Adrenal gland (tissue), 12 donors: ENCODE data around the gene SNRK. TPM values are rescaled to one million over a fixed set of nuclear protein-coding genes. Genes with fewer than 3 reads are reported as not detected.

Source experiments
- DNase-seq, 7 donors: peaks; one replicate each; pipeline ENCODE4 v3.0.0-alpha.2; 2019 to 2020
- H3K27ac ChIP-seq, 5 donors: fragments of 200-600 bp; sonication (generic) in 4 of 5; 1 replicate in 3 of 5; 2 replicates in 2 of 5; pipeline versions ENCODE4 v1.5.1 to v1.8.0; 2016 to 2020; ENCODE audit warnings: mild to moderate bottlenecking in 1 of 5
- H3K27me3 ChIP-seq: fragments of 200-600 bp; 2 replicates; pipeline ENCODE4 v1.8.0; 2021
- H3K36me3 ChIP-seq, 2 donors: fragments of 200-600 bp; replicated peaks in 1 of 2; 1 replicate in 1 of 2; 2 replicates in 1 of 2; pipeline versions ENCODE4 v1.5.1 to v1.8.0; 2018 to 2022
- H3K4me1 ChIP-seq, 2 donors: fragments of 200-600 bp; replicated peaks in 1 of 2; 1 replicate in 1 of 2; 2 replicates in 1 of 2; pipeline versions ENCODE4 v1.5.1 to v1.8.0; 2018 to 2021
- H3K4me3 ChIP-seq, 4 donors: fragments of 200-600 bp; sonication (generic) in 3 of 4; one replicate each; pipeline ENCODE4 v1.5.1; 2016 to 2018
- H3K9me3 ChIP-seq, 3 donors: fragments of 200-600 bp; sonication (generic) in 1 of 3; replicated peaks in 1 of 3; 1 replicate in 2 of 3; 2 replicates in 1 of 3; pipeline versions ENCODE4 v1.5.1 to v1.8.0; 2016 to 2021
- CTCF ChIP-seq, 6 experiments: fragments of 450-650 bp in 4 of 6; fragments of 200-600 bp in 2 of 6; sonication (generic) in 1 of 6; IDR thresholded peaks; 1 replicate in 5 of 6; 2 replicates in 1 of 6; pipeline versions ENCODE4 v1.5.1 to v1.8.0; 2016 to 2021; ENCODE audit warnings: antibody characterized with exemption in 6 of 6, mild to moderate bottlenecking in 2 of 6, moderate library complexity in 1 of 6
- POLR2A ChIP-seq, 2 donors: fragments of 450-650 bp; IDR thresholded peaks; one replicate each; pipeline ENCODE4 v1.6.1; 2017; ENCODE audit warnings: antibody characterized with exemption in 2 of 2, mild to moderate bottlenecking in 2 of 2, moderate library complexity in 1 of 2
- WGBS, 4 donors: extraction: QIAGEN DNeasy Blood & Tissue Kit in 2 of 4; methylation state at CpG; one replicate each; pipeline versions ENCODE4 v1.1.5 to v1.1.7; 2013 to 2017; 5-methylcytosine and 5-hydroxymethylcytosine counted together
- intact Hi-C, 2 donors: fragments of 100-400 bp; cut with DNase I; formaldehyde crosslinking; loops; one replicate each; pipeline versions ENCODE4 v1.14.1 to v1.15.0; 2022 to 2023
- polyA plus RNA-seq, 3 donors: library from polyadenylated mRNA; stranded (reverse); fragments of 200-250 nt in 2 of 3; fragments of 350-450 nt in 1 of 3; fragmentation: Illumina TruSeq in 1 of 3; extraction: RNeasy Lipid Tissue Mini Kit (QIAGEN cat#74804) in 1 of 3; gene quantifications; one replicate each; pipeline ENCODE4 v1.2.3, GENCODE V29; 2013 to 2014
- total RNA-seq, 9 donors: library from RNA; depleted of rRNA in 4 of 9; stranded (reverse); fragments of >200 nt in 4 of 9; fragments of 120-200 nt in 1 of 9; fragmentation: NEBNext Ultra II Directional in 1 of 9; extraction: Animal tissue kit (Norgen Biotek cat#: 25700) in 1 of 9; gene quantifications; one replicate each; pipeline versions ENCODE4 v1.1.0 to v1.2.4, GENCODE V29; 2013 to 2023
- donor health status: healthy with polysubstance abuse.
- donor health status: Bipolar disorder and iron deficiency.
- donor health status: DM: yes; HTN: yes; CAD: no.
- donor health status: DM: no; HTN: no; CAD: no.
- donor health status: DM: no; HTN: no; CAD: no.
- donor health status: DM: yes; HTN: yes; CAD: no.

SNRK gene
- total and polyA plus RNA-seq, 12 donors: 8.1 to 36.4 (median 23.0) TPM

DNA sequence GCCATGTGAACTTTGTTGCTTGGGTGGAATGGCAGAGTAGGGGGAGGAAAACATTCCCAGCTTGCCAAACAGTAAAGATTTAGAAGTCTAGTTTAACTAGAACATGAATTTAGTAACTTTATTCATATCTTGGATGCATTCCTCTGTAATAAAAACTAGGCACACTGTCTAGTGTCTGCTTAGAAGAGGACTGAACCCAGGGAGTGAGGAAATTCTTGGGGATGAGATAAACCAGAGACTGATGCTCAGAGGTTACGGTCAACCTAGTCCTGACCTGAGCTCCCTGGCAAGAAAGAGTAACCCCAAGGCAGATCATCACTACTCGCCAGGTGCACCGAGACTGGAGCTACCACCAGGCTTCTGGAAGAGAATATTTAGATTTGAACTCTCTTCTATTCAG, 58.2 kb downstream of the SNRK start:
- H3K27me3 ChIP-seq: no peaks in the 10 kb centered on the region
- H3K4me3 ChIP-seq: no peak overlapping the region
- WGBS, 4 donors: 95 to 99% (median 97%) methylated on average over 3 of the region's 3 CpGs
- TF ChIP-seq POLR2A (IDR thresholded peaks at IDR 0.05) (no peak), CTCF (IDR thresholded peaks at IDR 0.05) (no peak)
- DNase-seq: no peak
- no peaks in the 10 kb centered on the region for H3K9me3 ChIP-seq
- intact Hi-C loops: no loop called here
- peaks cover 0 to 51% of the 10 kb centered on the region in 2 donors for H3K36me3 ChIP-seq
- H3K4me1 ChIP-seq: peaks cover 11 to 20% of the 10 kb centered on the region in 2 donors
- peak overlapping the region in 1 of 5 donors; percentile 27 for H3K27ac ChIP-seq

GRCh38 chr3:43345246-43345645, 58.9 kb downstream of the SNRK start:
- WGBS, 4 donors: 92 to 98% (median 96%) methylated on average over 4 of the region's 4 CpGs
- no peak overlapping the region for H3K4me3 ChIP-seq

DNA sequence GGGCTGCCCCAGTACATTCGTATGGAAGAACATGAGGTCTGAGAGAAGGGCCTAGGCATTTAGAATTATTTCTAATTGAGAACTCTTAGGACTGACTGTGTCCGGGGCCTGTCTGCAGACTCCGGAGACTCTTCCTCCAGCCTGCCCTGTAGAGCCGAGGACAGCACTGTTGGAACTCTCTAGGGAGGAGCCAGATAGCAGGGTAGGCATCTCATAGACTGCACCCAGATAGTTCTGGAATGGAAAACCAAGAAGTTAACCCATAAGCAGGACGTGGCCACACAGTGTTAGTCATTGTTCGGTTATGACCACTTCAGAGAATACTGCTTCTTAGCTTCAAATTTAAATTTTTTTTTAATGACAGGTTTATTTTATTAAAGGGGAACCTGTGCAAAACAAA, 59.5 kb downstream of the SNRK start:
- H3K9me3 ChIP-seq: no peaks in the 10 kb centered on the region
- no peak for DNase-seq
- H3K4me1 ChIP-seq: peaks cover 11 to 20% of the 10 kb centered on the region in 2 donors
- H3K27me3 ChIP-seq: no peaks in the 10 kb centered on the region
- intact Hi-C loops: no loop called here
- peaks cover 0 to 44% of the 10 kb centered on the region in 2 donors for H3K36me3 ChIP-seq
- H3K27ac ChIP-seq: no peak overlapping the region
- TF ChIP-seq CTCF (IDR thresholded peaks at IDR 0.05) (no peak), POLR2A (IDR thresholded peaks at IDR 0.05) (no peak)
- WGBS, 4 donors: 86 to 89% (median 88%) methylated on average over 6 of the region's 6 CpGs
- H3K4me3 ChIP-seq: no peak overlapping the region

More at GRCh38 chr3:43345246-43345645, 58.9 kb downstream of the SNRK start:
- no peaks in the 10 kb centered on the region for H3K27me3 ChIP-seq
- intact Hi-C loops: no loop called here
- no peaks in the 10 kb centered on the region for H3K9me3 ChIP-seq
- no peak for TF ChIP-seq CTCF (IDR thresholded peaks at IDR 0.05)
- TF ChIP-seq POLR2A (IDR thresholded peaks at IDR 0.05): no peak
- H3K36me3 ChIP-seq: peaks cover 0 to 51% of the 10 kb centered on the region in 2 donors
- H3K27ac ChIP-seq: no peak overlapping the region
- peaks cover 11 to 20% of the 10 kb centered on the region in 2 donors for H3K4me1 ChIP-seq
- no peak for DNase-seq

DNA sequence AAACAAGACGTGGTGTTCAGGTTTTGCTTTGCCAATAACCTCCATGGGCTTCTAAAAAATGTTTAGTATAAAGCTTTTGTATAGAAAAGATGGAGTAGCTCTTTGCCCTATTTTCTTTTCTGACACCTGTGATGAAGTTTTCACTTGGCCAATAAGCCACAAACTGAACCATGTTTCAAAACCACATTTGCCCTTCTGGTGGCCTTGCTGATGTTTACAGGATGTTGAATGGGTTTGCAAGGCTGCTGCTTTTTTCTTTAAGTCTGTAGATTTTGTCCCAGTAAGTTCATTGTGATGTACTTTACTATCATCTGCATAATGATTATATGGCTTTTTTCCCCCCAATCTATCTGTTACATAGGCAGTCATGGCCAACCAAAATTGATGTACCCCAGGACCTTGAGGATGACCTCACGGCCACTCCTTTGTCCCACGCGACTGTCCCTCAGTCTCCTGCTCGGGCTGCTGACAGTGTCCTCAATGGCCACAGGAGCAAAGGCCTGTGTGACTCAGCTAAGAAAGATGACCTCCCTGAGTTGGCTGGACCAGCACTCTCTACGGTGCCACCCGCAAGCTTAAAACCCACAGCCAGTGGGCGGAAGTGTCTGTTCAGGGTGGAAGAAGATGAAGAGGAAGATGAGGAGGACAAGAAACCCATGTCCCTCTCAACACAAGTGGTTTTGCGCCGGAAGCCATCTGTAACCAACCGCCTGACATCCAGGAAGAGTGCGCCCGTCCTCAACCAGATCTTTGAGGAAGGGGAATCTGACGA, 60.8 kb downstream of the SNRK start:
- 91 to 99% (median 96%) methylated on average over 10 to 14 of the region's 14 CpGs for WGBS, 4 donors
- H3K27ac ChIP-seq: no peak overlapping the region
- peaks cover 0 to 38% of the 10 kb centered on the region in 2 donors for H3K36me3 ChIP-seq
- no peaks in the 10 kb centered on the region for H3K9me3 ChIP-seq
- no peaks in the 10 kb centered on the region for H3K27me3 ChIP-seq
- intact Hi-C loops: no loop called here
- no peak overlapping the region for H3K4me3 ChIP-seq
- no peak for TF ChIP-seq POLR2A (IDR thresholded peaks at IDR 0.05)
- no peak for DNase-seq
- peaks cover 11 to 20% of the 10 kb centered on the region in 2 donors for H3K4me1 ChIP-seq

DNA sequence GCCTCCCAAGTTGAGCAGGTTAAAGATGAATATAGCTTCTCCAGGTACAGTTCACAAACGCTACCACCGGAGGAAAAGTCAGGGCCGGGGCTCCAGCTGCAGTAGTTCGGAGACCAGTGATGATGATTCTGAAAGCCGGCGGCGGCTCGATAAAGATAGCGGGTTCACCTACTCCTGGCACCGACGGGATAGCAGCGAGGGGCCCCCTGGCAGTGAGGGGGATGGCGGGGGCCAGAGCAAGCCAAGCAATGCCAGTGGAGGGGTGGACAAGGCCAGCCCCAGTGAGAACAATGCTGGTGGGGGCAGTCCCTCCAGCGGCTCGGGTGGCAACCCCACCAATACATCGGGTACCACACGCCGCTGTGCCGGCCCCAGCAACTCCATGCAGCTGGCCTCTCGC, 61.4 kb downstream of the SNRK start:
- intact Hi-C loops: no loop called here
- no peak for TF ChIP-seq CTCF (IDR thresholded peaks at IDR 0.05)
- TF ChIP-seq POLR2A (IDR thresholded peaks at IDR 0.05): no peak
- peaks cover 0 to 38% of the 10 kb centered on the region in 2 donors for H3K36me3 ChIP-seq
- H3K9me3 ChIP-seq: no peaks in the 10 kb centered on the region
- H3K4me1 ChIP-seq: peaks cover 8 to 20% of the 10 kb centered on the region in 2 donors
- no peak overlapping the region for H3K4me3 ChIP-seq
- WGBS, 4 donors: 95 to 99% (median 98%) methylated on average over 18 to 20 of the region's 20 CpGs
- H3K27me3 ChIP-seq: no peaks in the 10 kb centered on the region
- DNase-seq: no peak
- no peak overlapping the region for H3K27ac ChIP-seq
